ENCODE results near the gene ATP10B. TPM values are rescaled to one million over a fixed set of nuclear protein-coding genes. Genes with fewer than 3 reads are reported as not detected.

The ATP10B gene
- total RNA-seq, 2 donors from 2014 or later = not detected

DNA sequence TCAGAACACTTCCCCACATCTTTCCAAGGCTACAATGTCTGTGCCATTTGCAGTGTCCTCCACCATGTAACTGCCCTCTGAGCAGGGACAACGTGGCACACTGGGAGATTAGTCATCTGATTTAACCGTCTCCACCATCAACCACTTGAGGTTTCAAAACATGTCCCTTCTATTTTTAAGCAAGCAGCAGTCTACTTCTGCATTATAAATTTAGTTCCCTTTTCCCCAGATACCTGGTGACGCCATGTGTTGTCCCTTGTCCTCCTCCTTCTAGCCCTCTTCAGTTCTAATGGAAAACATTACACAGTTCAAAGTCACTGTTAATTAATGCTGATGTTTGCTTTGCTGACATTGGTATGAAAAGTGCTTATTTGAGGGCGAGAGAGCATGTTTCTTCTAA is 52.8 kb downstream of the ATP10B start:
- Mint-ChIP-seq H3K9me3 (peaks cover 0 to 2% of the 10 kb centered on the region in 2 donors), H3K27ac (no peak overlapping the region), H3K36me3 (ENCODE audit: insufficient read depth in 2 of 2) (no peaks in the 10 kb centered on the region), H3K4me3 (no peak overlapping the region), H3K4me1 (ENCODE audit: low read depth) (no peaks in the 10 kb centered on the region), H3K27me3 (ENCODE audit: low read depth) (peaks cover 8% of the 10 kb centered on the region)
- no peak for ATAC-seq (replicated peaks in 1 of 2)
- DNase-seq = no peak

DNA sequence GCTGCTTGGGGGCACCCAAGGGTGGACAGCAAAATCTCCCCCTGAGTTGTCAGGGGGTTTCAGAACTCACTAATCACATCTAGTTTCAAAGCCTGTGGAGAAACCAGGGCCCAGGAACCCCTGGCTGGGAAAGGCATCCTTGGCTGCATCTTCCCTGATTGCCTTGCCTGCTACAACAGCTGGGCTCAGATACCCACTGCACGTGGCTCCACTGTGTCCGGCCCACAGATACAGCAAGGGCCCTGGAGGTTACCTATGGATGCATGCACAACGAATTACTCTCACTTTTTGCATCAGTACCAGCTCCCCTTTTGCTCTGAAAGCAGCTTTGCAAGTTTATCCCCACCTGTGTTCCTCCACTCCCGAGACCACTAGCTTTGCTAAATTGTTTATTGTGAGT is 55.0 kb downstream of the ATP10B start:
- H3K27ac Mint-ChIP-seq = no peak overlapping the region
- peaks cover 0 to 2% of the 10 kb centered on the region in 2 donors for H3K9me3 Mint-ChIP-seq
- DNase-seq (no peak), ATAC-seq (replicated peaks in 1 of 2) (no peak)
- no peaks in the 10 kb centered on the region for H3K4me1 Mint-ChIP-seq (ENCODE audit: low read depth)
- H3K27me3 Mint-ChIP-seq (ENCODE audit: low read depth) = peaks cover 8% of the 10 kb centered on the region
- H3K36me3 Mint-ChIP-seq (ENCODE audit: insufficient read depth in 2 of 2) = no peaks in the 10 kb centered on the region
- H3K4me3 Mint-ChIP-seq = no peak overlapping the region

DNA sequence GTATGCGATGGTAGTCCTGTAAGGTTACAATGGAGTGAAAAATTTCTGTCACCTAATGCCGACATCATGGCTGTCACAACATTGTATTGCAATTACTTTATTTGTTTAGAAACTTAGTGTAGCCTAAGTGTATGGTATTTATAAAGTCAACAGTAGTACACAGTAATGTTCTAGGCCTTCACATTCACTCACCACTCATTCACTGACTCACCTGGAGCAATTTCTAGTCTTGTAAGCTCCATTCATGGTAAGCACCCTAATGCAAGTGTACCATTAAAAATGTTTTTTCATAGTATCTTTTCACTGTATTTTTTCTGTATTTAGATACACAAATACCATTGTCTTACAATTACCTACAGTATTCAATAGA is 58.5 kb downstream of the ATP10B start:
- no peak for DNase-seq
- no peak for ATAC-seq (replicated peaks in 1 of 2)
- no peaks in the 10 kb centered on the region for H3K4me1 Mint-ChIP-seq (ENCODE audit: low read depth)
- H3K27me3 Mint-ChIP-seq (ENCODE audit: low read depth) = peaks cover 8% of the 10 kb centered on the region
- H3K36me3 Mint-ChIP-seq (ENCODE audit: insufficient read depth in 2 of 2) = no peaks in the 10 kb centered on the region
- H3K4me3 Mint-ChIP-seq = no peak overlapping the region
- H3K27ac Mint-ChIP-seq = no peak overlapping the region
- peaks cover 0 to 4% of the 10 kb centered on the region in 2 donors for H3K9me3 Mint-ChIP-seq

DNA sequence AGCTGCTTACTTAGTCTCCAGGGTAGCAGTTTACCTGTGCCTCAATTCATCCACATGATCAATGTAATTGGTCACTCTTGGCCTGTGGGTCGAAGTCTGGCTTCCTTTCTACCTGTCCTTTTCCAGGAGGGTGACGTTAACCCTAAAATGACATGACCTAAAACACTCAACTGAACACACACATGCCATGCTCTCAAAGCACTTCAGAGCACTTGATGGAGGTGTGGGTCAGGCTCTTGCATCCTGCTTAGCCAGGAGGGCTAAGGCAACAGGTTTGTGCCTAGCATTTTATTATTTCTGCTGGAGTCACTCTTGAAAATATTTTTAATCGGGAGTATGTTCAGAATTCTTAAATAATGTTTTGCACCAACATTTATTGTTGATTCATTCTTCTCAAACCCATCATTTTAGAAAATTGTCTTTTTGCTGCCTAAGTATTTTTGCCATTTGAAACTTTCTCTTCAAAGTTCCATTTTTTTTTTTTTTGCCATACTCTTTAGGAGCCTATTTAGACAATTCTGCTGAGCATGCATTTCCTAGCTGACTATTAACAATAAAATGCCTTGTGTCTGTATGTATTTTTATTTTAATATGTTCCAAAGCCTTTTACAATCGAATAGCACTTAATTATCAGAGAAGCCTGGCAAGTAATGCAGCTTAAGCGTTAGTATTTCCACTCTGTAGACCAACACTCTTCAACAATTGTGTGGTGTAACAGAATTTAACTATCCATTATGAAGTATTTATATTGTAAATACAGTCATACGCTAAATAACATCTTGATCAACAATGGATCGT is 59.1 kb downstream of the ATP10B start:
- Mint-ChIP-seq H3K9me3 (peaks cover 0 to 2% of the 10 kb centered on the region in 2 donors), H3K36me3 (ENCODE audit: insufficient read depth in 2 of 2) (no peaks in the 10 kb centered on the region), H3K4me3 (no peak overlapping the region), H3K27me3 (ENCODE audit: low read depth) (peaks cover 8% of the 10 kb centered on the region), H3K27ac (no peak overlapping the region), H3K4me1 (ENCODE audit: low read depth) (no peaks in the 10 kb centered on the region)
- no peak for ATAC-seq (replicated peaks in 1 of 2)
- no peak for DNase-seq

DNA sequence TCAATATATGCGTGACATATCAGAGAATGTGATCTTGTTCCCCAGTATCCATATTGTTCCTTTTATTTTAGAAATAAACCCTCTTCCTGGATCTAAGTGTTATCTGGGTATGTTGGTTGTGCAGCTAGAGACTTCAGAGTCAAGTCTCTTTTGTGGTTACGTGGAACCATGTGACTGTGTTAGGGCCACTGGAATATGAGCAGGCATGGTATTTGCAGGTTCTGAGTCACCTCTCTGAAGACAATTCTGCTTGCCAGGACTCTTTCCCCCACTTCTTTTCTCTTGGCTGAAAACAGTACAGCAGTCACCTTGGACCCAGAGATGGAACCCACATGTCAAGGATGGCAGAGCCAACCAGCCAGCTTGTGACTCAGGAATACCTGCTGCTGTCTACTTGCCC is 59.7 kb downstream of the ATP10B start:
- no peak for DNase-seq
- no peak overlapping the region for H3K27ac Mint-ChIP-seq
- peaks cover 8% of the 10 kb centered on the region for H3K27me3 Mint-ChIP-seq (ENCODE audit: low read depth)
- no peaks in the 10 kb centered on the region for H3K36me3 Mint-ChIP-seq (ENCODE audit: insufficient read depth in 2 of 2)
- H3K4me3 Mint-ChIP-seq = no peak overlapping the region
- H3K9me3 Mint-ChIP-seq = peaks cover 0 to 2% of the 10 kb centered on the region in 2 donors
- ATAC-seq (replicated peaks in 1 of 2) = no peak
- H3K4me1 Mint-ChIP-seq (ENCODE audit: low read depth) = no peaks in the 10 kb centered on the region

DNA sequence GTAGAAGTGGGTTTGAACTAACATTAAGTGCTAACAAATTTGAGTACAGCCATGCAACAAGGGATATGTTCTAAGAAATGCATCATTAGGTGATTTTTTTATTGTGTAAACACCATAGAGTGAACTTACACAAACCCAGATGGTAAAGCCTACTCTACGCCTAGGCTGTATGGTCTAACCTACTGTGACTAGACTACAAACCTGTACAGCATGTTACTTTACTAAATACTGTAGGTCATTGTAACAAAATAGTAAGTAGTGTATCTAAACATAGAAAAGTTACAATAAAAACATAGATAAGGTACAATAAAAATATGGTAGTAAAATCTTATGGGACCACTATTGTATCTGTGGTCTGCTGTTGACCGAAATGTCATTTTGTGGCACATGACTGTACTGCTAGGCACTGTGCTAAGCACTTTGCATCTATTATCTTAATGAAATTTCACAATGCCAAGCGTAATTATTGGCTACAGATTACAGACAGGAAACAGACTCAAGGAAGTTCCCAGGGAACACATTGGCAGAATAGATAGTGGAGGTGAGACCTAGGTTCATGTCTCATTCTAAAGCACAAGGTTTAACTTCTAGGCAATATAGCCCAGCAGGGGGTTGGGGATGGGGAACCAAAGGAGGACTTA is 62.7 kb downstream of the ATP10B start:
- H3K36me3 Mint-ChIP-seq (ENCODE audit: insufficient read depth in 2 of 2) = no peaks in the 10 kb centered on the region
- no peak overlapping the region for H3K27ac Mint-ChIP-seq
- ATAC-seq (replicated peaks in 1 of 2) (no peak), DNase-seq (no peak)
- no peaks in the 10 kb centered on the region for H3K4me1 Mint-ChIP-seq (ENCODE audit: low read depth)
- H3K9me3 Mint-ChIP-seq = peaks cover 0 to 2% of the 10 kb centered on the region in 2 donors
- no peak overlapping the region for H3K4me3 Mint-ChIP-seq
- H3K27me3 Mint-ChIP-seq (ENCODE audit: low read depth) = no peaks in the 10 kb centered on the region

DNA sequence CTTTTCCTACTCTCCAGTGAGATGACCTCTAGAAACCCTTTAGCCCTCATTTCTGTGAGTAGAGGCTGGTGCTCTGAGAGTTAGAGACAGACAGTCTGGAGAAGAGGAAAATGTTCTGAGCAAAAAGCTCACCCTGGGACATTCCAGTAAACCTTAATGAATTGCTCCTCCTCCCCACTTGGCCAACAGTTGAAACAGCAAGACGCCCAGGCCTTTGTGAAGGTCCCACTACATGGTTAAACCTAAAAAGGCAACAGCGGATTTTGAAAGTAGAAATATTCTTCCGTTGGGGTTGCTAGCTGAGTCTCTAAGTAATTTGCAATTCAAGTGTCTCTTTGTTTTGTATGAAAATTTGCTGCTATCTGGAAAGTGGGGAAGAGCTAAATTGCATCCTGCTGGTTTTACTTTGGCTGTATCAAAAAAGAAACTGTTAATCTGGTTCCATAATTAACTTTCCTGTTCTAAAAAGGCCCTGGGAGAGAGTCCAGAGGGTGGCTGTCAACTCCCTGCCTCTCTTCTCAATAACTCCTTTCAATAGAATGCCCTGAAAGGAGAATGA is 63.8 kb downstream of the ATP10B start:
- ATAC-seq (replicated peaks in 1 of 2) = no peak
- H3K4me3 Mint-ChIP-seq = no peak overlapping the region
- H3K4me1 Mint-ChIP-seq (ENCODE audit: low read depth) = no peaks in the 10 kb centered on the region
- no peak for DNase-seq
- no peaks in the 10 kb centered on the region for H3K27me3 Mint-ChIP-seq (ENCODE audit: low read depth)
- H3K27ac Mint-ChIP-seq = no peak overlapping the region
- peaks cover 0 to 2% of the 10 kb centered on the region in 2 donors for H3K9me3 Mint-ChIP-seq
- H3K36me3 Mint-ChIP-seq (ENCODE audit: insufficient read depth in 2 of 2) = no peaks in the 10 kb centered on the region

DNA sequence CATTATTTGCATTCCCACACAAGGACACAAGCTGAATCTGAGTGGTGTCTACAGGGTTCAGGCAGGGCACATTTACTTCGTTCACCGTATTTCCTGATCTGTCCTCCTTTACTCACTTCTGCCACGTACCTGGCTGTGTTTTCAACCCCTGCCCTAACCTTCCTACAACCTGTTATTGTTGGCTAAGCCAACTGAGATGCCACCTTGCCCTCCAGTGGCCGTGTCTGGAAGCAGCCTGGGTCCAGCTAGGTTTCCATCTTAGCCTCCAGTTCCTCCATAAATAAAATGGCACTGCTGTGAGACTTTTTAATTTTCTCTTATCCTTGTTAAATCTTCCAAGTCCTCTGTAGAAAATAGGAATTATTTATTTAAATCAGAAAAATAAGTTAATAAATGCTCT is 64.8 kb downstream of the ATP10B start:
- Mint-ChIP-seq H3K36me3 (ENCODE audit: insufficient read depth in 2 of 2) (no peaks in the 10 kb centered on the region), H3K4me1 (ENCODE audit: low read depth) (no peaks in the 10 kb centered on the region), H3K4me3 (no peak overlapping the region), H3K27me3 (ENCODE audit: low read depth) (no peaks in the 10 kb centered on the region), H3K27ac (no peak overlapping the region), H3K9me3 (peaks cover 0 to 2% of the 10 kb centered on the region in 2 donors)
- ATAC-seq (replicated peaks in 1 of 2) (peak; percentile 39 to 53), DNase-seq (peak; percentile 3 to 10)

DNA sequence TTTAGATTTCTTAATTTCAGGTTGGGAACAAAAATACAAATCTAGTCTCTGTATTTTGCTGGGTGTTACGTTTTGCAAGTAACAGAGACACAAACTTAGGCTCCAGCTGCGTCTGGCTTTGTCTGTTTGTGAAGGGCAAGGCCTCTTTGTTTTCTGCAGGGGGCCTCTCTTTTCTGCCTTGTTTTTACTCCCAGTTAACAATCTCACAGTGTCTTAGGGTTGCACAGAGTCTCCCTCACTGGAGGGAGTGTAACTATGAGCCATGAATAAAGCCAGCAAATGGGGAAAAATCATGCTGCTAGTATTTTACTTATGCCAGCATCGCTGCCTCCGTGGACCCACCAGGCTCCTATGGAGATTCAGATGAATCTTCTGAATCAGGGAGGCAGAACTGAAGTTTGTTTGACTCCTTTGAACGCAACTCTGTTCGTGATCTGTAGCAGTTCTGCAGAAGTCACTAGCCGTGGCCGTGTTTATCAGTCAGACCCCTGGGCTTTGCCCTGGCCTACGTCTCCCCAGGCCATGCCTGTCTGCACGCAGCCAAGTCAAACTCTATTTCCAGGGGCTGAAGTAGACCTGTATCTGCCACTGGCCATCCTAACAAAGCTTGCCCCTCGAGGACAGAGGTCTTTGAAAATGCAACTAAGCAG is 77.2 kb downstream of the ATP10B start:
- DNase-seq (no peak), ATAC-seq (replicated peaks in 1 of 2) (no peak)
- H3K36me3 Mint-ChIP-seq (ENCODE audit: insufficient read depth in 2 of 2) = no peaks in the 10 kb centered on the region
- H3K4me1 Mint-ChIP-seq (ENCODE audit: low read depth) = no peaks in the 10 kb centered on the region
- H3K27ac Mint-ChIP-seq = no peak overlapping the region
- no peaks in the 10 kb centered on the region for H3K9me3 Mint-ChIP-seq
- H3K4me3 Mint-ChIP-seq = no peak overlapping the region
- H3K27me3 Mint-ChIP-seq (ENCODE audit: low read depth) = peaks cover 10% of the 10 kb centered on the region

DNA sequence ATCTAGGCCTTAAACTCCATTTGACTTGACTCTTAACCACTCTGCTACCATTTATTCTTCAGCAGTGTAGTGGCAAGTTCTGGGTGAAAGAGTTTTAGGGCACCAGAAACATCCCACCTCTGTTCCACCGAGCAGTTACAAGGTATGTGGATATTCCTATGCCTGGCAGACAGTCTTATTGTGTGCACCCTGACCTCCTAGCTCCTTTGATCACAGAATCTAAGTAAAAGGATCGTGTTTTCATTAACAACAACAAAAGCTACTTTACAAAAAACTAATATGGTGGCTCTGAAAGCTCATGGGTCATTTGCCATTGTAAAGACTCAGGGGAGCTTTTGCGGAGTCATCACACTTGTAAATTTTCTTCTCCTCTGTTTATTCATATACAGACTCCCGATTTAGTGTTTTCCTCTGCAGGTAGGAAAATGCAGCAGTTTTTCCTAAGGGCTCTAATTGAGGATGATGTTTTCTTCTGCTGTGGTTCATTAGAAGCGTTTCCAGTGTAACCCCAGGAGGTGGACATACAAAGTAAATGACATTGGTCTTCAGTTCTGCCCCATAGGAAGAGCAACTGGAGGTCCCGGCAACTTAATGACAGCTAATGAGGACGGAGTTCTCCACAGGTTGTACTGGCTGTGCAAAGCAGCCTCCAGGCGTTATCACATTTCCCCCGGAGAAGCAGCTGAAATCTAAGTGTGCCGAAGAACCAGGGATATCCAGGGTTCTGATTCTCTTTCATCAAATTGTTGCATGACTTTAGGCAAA is 78.2 kb downstream of the ATP10B start:
- H3K27me3 Mint-ChIP-seq (ENCODE audit: low read depth) = peaks cover 10% of the 10 kb centered on the region
- no peaks in the 10 kb centered on the region for H3K36me3 Mint-ChIP-seq (ENCODE audit: insufficient read depth in 2 of 2)
- H3K4me1 Mint-ChIP-seq (ENCODE audit: low read depth) = no peaks in the 10 kb centered on the region
- DNase-seq (no peak), ATAC-seq (replicated peaks in 1 of 2) (no peak)
- H3K9me3 Mint-ChIP-seq = no peaks in the 10 kb centered on the region
- no peak overlapping the region for H3K4me3 Mint-ChIP-seq
- no peak overlapping the region for H3K27ac Mint-ChIP-seq

DNA sequence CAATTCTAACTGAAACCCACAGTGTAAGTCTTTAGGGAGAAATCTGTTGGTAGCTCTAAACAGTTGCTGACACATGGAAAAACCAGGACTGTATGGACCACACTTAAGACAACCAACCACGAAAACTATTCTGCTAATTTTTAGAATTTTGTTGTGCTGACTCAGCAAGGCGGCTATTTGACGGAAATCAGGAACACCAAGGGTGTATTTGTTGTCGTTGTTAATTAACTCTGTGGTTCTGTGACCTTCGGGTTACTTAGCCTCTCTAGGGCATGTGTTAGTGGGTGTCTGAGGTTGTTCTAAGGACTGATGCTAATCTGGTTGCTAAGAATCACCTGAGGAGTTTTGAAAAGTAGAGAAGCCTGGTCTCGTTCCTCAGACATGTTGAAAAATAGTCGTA is 79.2 kb downstream of the ATP10B start:
- Mint-ChIP-seq H3K4me1 (ENCODE audit: low read depth) (no peaks in the 10 kb centered on the region), H3K36me3 (ENCODE audit: insufficient read depth in 2 of 2) (no peaks in the 10 kb centered on the region), H3K9me3 (no peaks in the 10 kb centered on the region), H3K4me3 (no peak overlapping the region), H3K27me3 (ENCODE audit: low read depth) (peaks cover 10% of the 10 kb centered on the region), H3K27ac (no peak overlapping the region)
- ATAC-seq (replicated peaks in 1 of 2) (no peak), DNase-seq (no peak)

DNA sequence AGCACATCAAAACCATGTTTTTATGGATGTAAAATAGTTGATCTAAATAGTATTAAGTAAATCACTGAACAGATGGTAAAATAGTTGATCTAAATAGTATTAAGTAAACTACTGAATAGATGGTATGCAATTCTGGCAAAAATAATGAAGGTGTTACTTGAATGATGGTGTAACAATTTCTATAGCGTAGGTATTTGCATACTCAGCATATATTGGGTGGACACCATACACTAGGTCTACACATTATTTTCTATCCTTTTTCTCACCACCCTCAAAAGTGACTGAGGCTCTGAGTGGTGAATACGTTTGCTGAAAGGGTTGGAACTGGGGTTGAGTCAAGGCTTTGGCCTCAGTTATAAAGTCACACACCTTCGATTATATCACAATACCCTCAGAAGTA is 81.3 kb downstream of the ATP10B start:
- Mint-ChIP-seq H3K27me3 (ENCODE audit: low read depth) (no peaks in the 10 kb centered on the region), H3K27ac (no peak overlapping the region), H3K4me3 (no peak overlapping the region), H3K9me3 (no peaks in the 10 kb centered on the region), H3K4me1 (ENCODE audit: low read depth) (no peaks in the 10 kb centered on the region), H3K36me3 (ENCODE audit: insufficient read depth in 2 of 2) (no peaks in the 10 kb centered on the region)
- no peak for DNase-seq
- no peak for ATAC-seq (replicated peaks in 1 of 2)

DNA sequence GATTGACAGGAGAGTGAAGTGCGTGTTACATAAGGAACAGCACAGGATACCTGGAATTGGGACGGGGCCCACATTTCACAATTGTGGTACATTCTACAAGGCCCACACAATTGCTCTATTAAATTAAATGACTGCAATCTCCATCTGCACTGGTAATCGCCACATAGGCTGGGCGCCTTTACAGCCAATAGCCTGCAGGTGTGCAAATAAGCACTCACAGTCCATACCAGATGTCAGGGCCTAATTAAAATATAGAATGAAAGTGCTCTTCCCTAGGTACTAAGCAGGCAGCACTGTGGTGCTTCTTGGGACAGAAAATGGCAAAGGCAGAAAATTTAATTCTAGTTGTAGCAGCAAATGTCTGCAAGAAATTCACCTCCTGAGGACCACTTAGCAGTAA is 82.7 kb downstream of the ATP10B start:
- H3K4me3 Mint-ChIP-seq = no peak overlapping the region
- H3K36me3 Mint-ChIP-seq (ENCODE audit: insufficient read depth in 2 of 2) = no peaks in the 10 kb centered on the region
- ATAC-seq (replicated peaks in 1 of 2) (no peak), DNase-seq (no peak)
- H3K27ac Mint-ChIP-seq = no peak overlapping the region
- H3K4me1 Mint-ChIP-seq (ENCODE audit: low read depth) = no peaks in the 10 kb centered on the region
- H3K27me3 Mint-ChIP-seq (ENCODE audit: low read depth) = no peaks in the 10 kb centered on the region
- H3K9me3 Mint-ChIP-seq = no peaks in the 10 kb centered on the region
